WTC11 (cell line): Measurements from ENCODE around the gene IL1RAP. TPM values are rescaled to one million over a fixed set of nuclear protein-coding genes. Genes with fewer than 3 reads are reported as not detected.

ENCODE experiments used
- ATAC-seq: fragments of 200-7000 bp; cut with Tn5 transposase; 2 replicates; pipeline ENCODE4 v1.10.0; 2021; ENCODE audit warnings: mild to moderate bottlenecking, moderate library complexity
- CTCF ChIA-PET: fragments of 300-600 bp; sonication (Branson Sonifier 250); formaldehyde crosslinking; loops from one replicate; lab custom pipeline; 2021; ENCODE audit warnings: antibody characterized with exemption; lab: Charles Lee
- POLR2A ChIA-PET: fragments of 350-600 bp; sonication (Branson Sonifier 250); formaldehyde crosslinking; loops from one replicate; lab custom pipeline; 2021; ENCODE audit warnings: antibody characterized with exemption; lab: Charles Lee
- DNase-seq: peaks from one replicate; pipeline ENCODE4 v3.0.0; 2021; ENCODE audit warnings: low spot score
- H3K27ac Mint-ChIP-seq: 2 replicates; pipeline ENCODE4 v1.8.0; 2021; ENCODE audit warnings: mixed read lengths
- H3K27me3 Mint-ChIP-seq: 2 replicates; pipeline ENCODE4 v1.8.0; 2021; ENCODE audit warnings: low read depth, mild to moderate bottlenecking, moderate library complexity, mixed read lengths
- H3K36me3 Mint-ChIP-seq: 2 replicates; pipeline ENCODE4 v1.8.0; 2021; ENCODE audit warnings: mixed read lengths
- H3K4me1 Mint-ChIP-seq: 2 replicates; pipeline ENCODE4 v1.8.0; 2022; ENCODE audit warnings: mixed read lengths
- H3K4me3 Mint-ChIP-seq: 2 replicates; pipeline ENCODE4 v1.8.0; 2021; ENCODE audit warnings: mild to moderate bottlenecking, moderate library complexity, mixed read lengths
- H3K9me3 Mint-ChIP-seq: 2 replicates; pipeline ENCODE4 v1.8.0; 2021; ENCODE audit warnings: mixed read lengths
- E2F5 ChIP-seq: sonication (generic); formaldehyde crosslinking; IDR thresholded peaks from 2 replicates; pipeline ENCODE4 v1.8.1; 2022; ENCODE audit warnings: mild to moderate bottlenecking, moderate library complexity, missing genetic modification reagents
- FOXP1 ChIP-seq: sonication (generic); formaldehyde crosslinking; IDR thresholded peaks from 2 replicates; pipeline ENCODE4 v1.8.0; 2022; ENCODE audit warnings: missing genetic modification reagents, mild to moderate bottlenecking, moderate library complexity, borderline replicate concordance
- GTF2I ChIP-seq: fragments of 250-450 bp; sonication (Bioruptor Pico); conservative IDR thresholded peaks from 2 replicates; pipeline ENCODE4 v1.4.0; 2021; ENCODE audit warnings: mild to moderate bottlenecking
- HMGXB4 ChIP-seq: sonication (generic); formaldehyde crosslinking; IDR thresholded peaks from 2 replicates; pipeline ENCODE4 v1.8.1; 2023; ENCODE audit warnings: mild to moderate bottlenecking, moderate library complexity, missing genetic modification reagents
- JUN ChIP-seq: sonication (generic); formaldehyde crosslinking; IDR thresholded peaks from 2 replicates; pipeline ENCODE4 v1.8.0; 2023; ENCODE audit warnings: mild to moderate bottlenecking, missing genetic modification reagents
- MAX ChIP-seq: sonication (generic); formaldehyde crosslinking; IDR thresholded peaks from 2 replicates; pipeline ENCODE4 v1.8.0; 2022; ENCODE audit warnings: mild to moderate bottlenecking, missing genetic modification reagents
- MYBL2 ChIP-seq: sonication (generic); formaldehyde crosslinking; IDR thresholded peaks from 2 replicates; pipeline ENCODE4 v1.8.1; 2023; ENCODE audit warnings: mild to moderate bottlenecking, moderate library complexity, missing genetic modification reagents
- NFYB ChIP-seq: sonication (generic); formaldehyde crosslinking; conservative IDR thresholded peaks from 2 replicates; pipeline ENCODE4 v1.8.0; 2022; ENCODE audit warnings: low read depth, missing genetic modification reagents
- NR1H2 ChIP-seq: sonication (generic); formaldehyde crosslinking; IDR thresholded peaks from 2 replicates; pipeline ENCODE4 v1.9.0; 2021; ENCODE audit warnings: mild to moderate bottlenecking, moderate library complexity, missing genetic modification reagents
- NR2C2 ChIP-seq: sonication (generic); formaldehyde crosslinking; IDR thresholded peaks from 2 replicates; pipeline ENCODE4 v1.8.0; 2022; ENCODE audit warnings: mild to moderate bottlenecking, missing genetic modification reagents
- OVOL2 ChIP-seq: fragments of 250-450 bp; sonication (Bioruptor Pico); IDR thresholded peaks from 2 replicates; pipeline ENCODE4 v1.9.0; 2021; ENCODE audit warnings: mild to moderate bottlenecking, borderline replicate concordance
- RELA ChIP-seq: sonication (generic); formaldehyde crosslinking; IDR thresholded peaks from 2 replicates; pipeline ENCODE4 v1.8.1; 2022; ENCODE audit warnings: missing genetic modification reagents, mild to moderate bottlenecking, borderline replicate concordance
- USF1 ChIP-seq: sonication (generic); formaldehyde crosslinking; IDR thresholded peaks from 2 replicates; pipeline ENCODE4 v1.8.0; 2022; ENCODE audit warnings: mild to moderate bottlenecking, missing genetic modification reagents
- ZBTB21 ChIP-seq: sonication (generic); formaldehyde crosslinking; IDR thresholded peaks from 2 replicates; pipeline ENCODE4 v1.8.1; 2023; ENCODE audit warnings: mild to moderate bottlenecking, missing genetic modification reagents, borderline replicate concordance
- ZMAT4 ChIP-seq: fragments of 250-450 bp; sonication (Bioruptor Pico); IDR thresholded peaks from 2 replicates; pipeline ENCODE4 v1.9.0; 2021; ENCODE audit warnings: mild to moderate bottlenecking
- ZNF232 ChIP-seq: sonication (generic); formaldehyde crosslinking; IDR thresholded peaks from 2 replicates; pipeline ENCODE4 v1.8.0; 2022; ENCODE audit warnings: mild to moderate bottlenecking, missing genetic modification reagents
- ZNF396 ChIP-seq: fragments of 250-450 bp; sonication (Bioruptor Pico); IDR thresholded peaks from 2 replicates; pipeline ENCODE4 v1.8.0; 2021; ENCODE audit warnings: mild to moderate bottlenecking, moderate library complexity, borderline replicate concordance
- ZNF512 ChIP-seq: sonication (generic); formaldehyde crosslinking; IDR thresholded peaks from 2 replicates; pipeline ENCODE4 v1.8.1; 2022; ENCODE audit warnings: missing genetic modification reagents, borderline replicate concordance
- ZNF532 ChIP-seq: fragments of 250-450 bp; sonication (Bioruptor Pico); IDR thresholded peaks from 2 replicates; pipeline ENCODE4 v1.9.0; 2021; ENCODE audit warnings: mild to moderate bottlenecking, borderline replicate concordance
- total RNA-seq: library from RNA; stranded (reverse); gene quantifications from 3 replicates; pipeline ENCODE4 v1.2.3, GENCODE V29; 2021

The IL1RAP gene
- total RNA-seq, 1 experiment from 2014 or later, result 4.5 TPM

- CTCF ChIA-PET, result interaction anchor here (0.6 kb wide), 1 partner anchor 273 kb away, joined by 3 read pairs; no protein-coding TSS in a partner anchor
- POLR2A ChIA-PET, result no interaction called here
- Mint-ChIP-seq H3K9me3 (no peaks in the 10 kb centered on the region), H3K4me3 (no peak overlapping the region), H3K4me1 (peaks cover 17% of the 10 kb centered on the region), H3K27me3 (no peaks in the 10 kb centered on the region), H3K36me3 (no peaks in the 10 kb centered on the region), H3K27ac (no peak overlapping the region)
- no peak for ATAC-seq
- no peak for DNase-seq
- TF ChIP-seq ZMAT4 (CRISPR knock-in tag) (no peak), RELA (CRISPR knock-in tag) (no peak), NFYB (no peak), NR2C2 (CRISPR knock-in tag) (no peak), ZNF512 (CRISPR knock-in tag) (no peak), USF1 (no peak), NR1H2 (CRISPR knock-in tag) (no peak), ZBTB21 (CRISPR knock-in tag) (no peak), E2F5 (CRISPR knock-in tag) (no peak), ZNF396 (CRISPR knock-in tag) (no peak), HMGXB4 (CRISPR knock-in tag) (no peak), FOXP1 (CRISPR knock-in tag) (no peak), JUN (CRISPR knock-in tag) (no peak), MYBL2 (CRISPR knock-in tag) (no peak), ZNF232 (CRISPR knock-in tag) (no peak), GTF2I (no peak), ZNF532 (CRISPR knock-in tag) (no peak), OVOL2 (CRISPR knock-in tag) (no peak), MAX (CRISPR knock-in tag) (no peak)
Observed at GRCh38 chr3:190595807-190596206, 81.9 kb downstream of the IL1RAP start.
